GM23248 (cell line): ENCODE results near the gene APRT. TPM values are rescaled to one million over a fixed set of nuclear protein-coding genes. Genes with fewer than 3 reads are reported as not detected.

ENCODE experiments used
- DNase-seq: peaks from one replicate; pipeline ENCODE4 v3.0.0-alpha.2; 2015
- H2AFZ ChIP-seq: fragments of 200-600 bp; sonication (generic); 2 replicates; pipeline ENCODE4 v1.6.1; 2016; ENCODE audit warnings: antibody characterized with exemption
- H3F3A ChIP-seq: fragments of 200-600 bp; sonication (generic); 2 replicates; pipeline ENCODE4 v1.6.1; 2016; ENCODE audit warnings: mild to moderate bottlenecking, antibody characterized with exemption, mixed run types; ENCODE audit not compliant: insufficient read depth
- H3K27ac ChIP-seq: fragments of 200-600 bp; sonication (generic); 2 replicates; pipeline ENCODE4 v1.5.1; 2016; ENCODE audit warnings: mild to moderate bottlenecking
- H3K27me3 ChIP-seq: fragments of 200-600 bp; sonication (generic); replicated peaks from 2 replicates; pipeline ENCODE4 v1.6.1; 2016; ENCODE audit warnings: mild to moderate bottlenecking; ENCODE audit not compliant: insufficient read depth
- H3K36me3 ChIP-seq: fragments of 200-600 bp; sonication (generic); 2 replicates; pipeline ENCODE4 v1.6.1; 2016; ENCODE audit warnings: low read depth, mild to moderate bottlenecking
- H3K4me1 ChIP-seq: fragments of 200-600 bp; sonication (generic); 2 replicates; pipeline ENCODE4 v1.6.1; 2016; ENCODE audit warnings: mild to moderate bottlenecking; ENCODE audit not compliant: insufficient read depth
- H3K4me2 ChIP-seq: fragments of 200-600 bp; sonication (generic); one replicate; pipeline ENCODE4 v1.6.1; 2016; ENCODE audit warnings: mild to moderate bottlenecking; ENCODE audit not compliant: unreplicated experiment
- H3K4me3 ChIP-seq: fragments of 200-600 bp; sonication (generic); 2 replicates; pipeline ENCODE4 v1.5.1; 2016; ENCODE audit warnings: mild to moderate bottlenecking
- H3K79me2 ChIP-seq: fragments of 200-600 bp; sonication (generic); 2 replicates; pipeline ENCODE4 v1.6.1; 2016; ENCODE audit warnings: mild to moderate bottlenecking; ENCODE audit not compliant: insufficient read depth
- H3K9ac ChIP-seq: fragments of 200-600 bp; sonication (generic); 2 replicates; pipeline ENCODE4 v1.6.1; 2016; ENCODE audit warnings: mild to moderate bottlenecking
- H3K9me2 ChIP-seq: fragments of 200-600 bp; sonication (generic); 2 replicates; pipeline ENCODE4 v1.6.1; 2016; ENCODE audit warnings: mixed run types, mild to moderate bottlenecking, moderate library complexity; ENCODE audit not compliant: insufficient read depth
- H3K9me3 ChIP-seq: fragments of 200-600 bp; sonication (generic); one replicate; pipeline ENCODE4 v1.6.1; 2017; ENCODE audit warnings: low read depth
- H4K20me1 ChIP-seq: fragments of 200-600 bp; sonication (generic); 2 replicates; pipeline ENCODE4 v1.6.0; 2016; ENCODE audit not compliant: insufficient read depth
- EZH2 ChIP-seq: fragments of 200-600 bp; sonication (generic); IDR thresholded peaks from 2 replicates; pipeline ENCODE4 v1.6.1; 2018; ENCODE audit warnings: antibody characterized with exemption, mild to moderate bottlenecking; ENCODE audit not compliant: insufficient read depth, poor library complexity, severe bottlenecking
- EZH2phosphoT487 ChIP-seq: fragments of 200-600 bp; sonication (generic); IDR thresholded peaks from 2 replicates; pipeline ENCODE4 v1.6.1; 2018; ENCODE audit warnings: antibody characterized with exemption, moderate library complexity, mild to moderate bottlenecking, low read depth; ENCODE audit not compliant: insufficient read depth
- WGBS, 2 experiments: methylation state at CpG; one replicate each; pipeline ENCODE4 v1.1.6; 2015 to 2017; ENCODE audit warnings: low lambda C conversion rate in 2 of 2, low coverage in 1 of 2; ENCODE audit errors: missing lambda C conversion rate in 2 of 2; 5-methylcytosine and 5-hydroxymethylcytosine counted together
- in situ Hi-C: fragments of 300-500 bp; cut with MboI; formaldehyde crosslinking; loops from 2 replicates; pipeline ENCODE4 v1.15.0; 2020
- polyA plus RNA-seq: library from polyadenylated mRNA; unstranded; fragments of >200 nt; fragmentation: Nextera tagmentation; extraction: Ambion mirVana; gene quantifications from 2 replicates; pipeline ENCODE4 v1.2.1, GENCODE V29; 2016
- total RNA-seq: library from RNA; depleted of rRNA; stranded (reverse); fragments of >200 nt; shearing (Covaris generic); gene quantifications from 2 replicates; pipeline ENCODE4 v1.2.3, GENCODE V29; 2014; rRNA removed

The APRT gene
- total and polyA plus RNA-seq, 2 experiments from 2014 or later: 150 to 224 TPM

DNA sequence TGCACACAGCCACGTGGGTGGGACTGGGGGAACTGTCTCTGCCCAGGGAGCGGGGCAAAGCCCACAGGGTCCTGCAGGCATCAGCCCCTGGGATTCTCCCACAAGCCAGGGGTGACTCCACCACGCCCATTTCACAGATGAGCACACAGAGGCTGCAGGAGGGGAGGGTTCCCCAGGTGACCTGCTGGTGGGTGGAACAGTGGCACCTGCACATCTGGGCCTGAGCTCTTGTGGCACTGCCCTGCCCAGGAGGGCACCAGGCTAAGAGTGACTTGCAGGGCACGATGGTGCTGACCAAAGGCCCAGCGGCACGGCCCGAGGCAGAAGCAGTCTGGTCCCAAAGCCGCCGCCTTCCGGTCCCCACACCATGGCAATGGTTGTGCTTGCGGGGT lies 50.6 kb downstream of the APRT start:
- H3K9ac ChIP-seq: no peak overlapping the region
- peaks cover 12% of the 10 kb centered on the region for H4K20me1 ChIP-seq
- no peaks in the 10 kb centered on the region for H3F3A ChIP-seq
- H3K36me3 ChIP-seq: no peaks in the 10 kb centered on the region; the same call in 1 of the 2 replicates
- no peaks in the 10 kb centered on the region for H3K9me2 ChIP-seq
- H3K79me2 ChIP-seq: peaks cover 100% of the 10 kb centered on the region
- no peak overlapping the region for H2AFZ ChIP-seq
- no peak overlapping the region for H3K4me2 ChIP-seq
- H3K27me3 ChIP-seq: no peaks in the 10 kb centered on the region
- in situ Hi-C loops: no loop called here
- TF ChIP-seq EZH2phosphoT487 (no peak), EZH2 (no peak)
- H3K27ac ChIP-seq: no peak overlapping the region
- no peaks in the 10 kb centered on the region; the same call in 1 of the 2 replicates for H3K4me1 ChIP-seq
- 92 to 94% methylated on average over 11 of the region's 11 CpGs for WGBS, 2 experiments
- H3K9me3 ChIP-seq: no peaks in the 10 kb centered on the region
- H3K4me3 ChIP-seq: no peak overlapping the region
- no peak for DNase-seq

DNA sequence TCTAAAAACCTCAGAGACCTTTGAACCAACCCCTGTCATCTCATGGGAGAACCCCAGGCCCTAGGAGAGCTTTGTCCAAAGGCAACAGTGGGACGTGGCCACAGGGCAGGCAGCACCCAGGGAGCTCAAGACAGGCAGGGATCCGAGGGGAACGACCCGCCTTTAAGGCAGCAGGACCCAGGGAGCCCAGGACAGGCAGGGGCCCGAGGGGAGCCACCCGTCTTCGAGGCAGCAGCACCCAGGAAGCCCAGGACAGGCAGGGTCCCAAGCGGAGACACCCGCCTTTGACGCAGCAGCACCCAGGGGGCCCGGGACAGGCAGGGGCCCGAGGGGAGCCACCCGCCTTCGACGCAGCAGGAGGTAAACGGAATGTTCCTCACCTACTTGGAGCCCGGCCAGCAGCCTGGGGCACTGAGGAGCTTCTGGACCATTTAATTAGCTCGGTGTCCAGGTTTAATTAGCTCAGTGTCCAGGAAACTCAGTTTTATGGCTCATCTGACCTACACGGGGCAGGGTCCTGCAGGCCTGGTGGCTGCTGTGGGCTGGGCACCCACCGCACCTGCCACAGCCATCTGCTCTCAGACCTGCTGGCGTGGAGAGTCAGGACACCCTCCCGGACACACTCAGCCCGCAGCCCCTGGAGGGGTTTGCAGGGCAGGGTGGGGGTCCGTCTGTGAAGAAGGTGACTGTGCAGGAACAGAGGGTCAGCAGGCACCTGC lies 51.1 kb downstream of the APRT start:
- WGBS, 2 experiments: 92 to 95% methylated on average over 24 of the region's 24 CpGs
- no peaks in the 10 kb centered on the region; the same call in 1 of the 2 replicates for H3K36me3 ChIP-seq
- no peak overlapping the region for H3K27ac ChIP-seq
- H3K9ac ChIP-seq: no peak overlapping the region
- H3K4me3 ChIP-seq: no peak overlapping the region
- no peaks in the 10 kb centered on the region for H3K9me3 ChIP-seq
- no peak for DNase-seq
- H3K4me1 ChIP-seq: peaks cover 3% of the 10 kb centered on the region
- in situ Hi-C loops: no loop called here
- H2AFZ ChIP-seq: no peak overlapping the region
- TF ChIP-seq EZH2 (no peak), EZH2phosphoT487 (no peak)
- H3K27me3 ChIP-seq: no peaks in the 10 kb centered on the region
- no peak overlapping the region for H3K4me2 ChIP-seq
- no peaks in the 10 kb centered on the region for H3F3A ChIP-seq
- no peaks in the 10 kb centered on the region for H3K9me2 ChIP-seq
- peaks cover 100% of the 10 kb centered on the region for H3K79me2 ChIP-seq
- peaks cover 12% of the 10 kb centered on the region for H4K20me1 ChIP-seq

GRCh38 chr16:88759976-88760350 lies 51.8 kb downstream of the APRT start:
- H3K4me2 ChIP-seq: no peak overlapping the region
- no peak overlapping the region for H2AFZ ChIP-seq
- H3K9me2 ChIP-seq: no peaks in the 10 kb centered on the region
- TF ChIP-seq EZH2 (no peak), EZH2phosphoT487 (no peak)
- no peaks in the 10 kb centered on the region for H3K27me3 ChIP-seq
- H4K20me1 ChIP-seq: peaks cover 12% of the 10 kb centered on the region
- WGBS, 2 experiments: 97 to 98% methylated on average over 16 to 22 of the region's 22 CpGs
- H3K4me3 ChIP-seq: no peak overlapping the region
- no peak overlapping the region for H3K27ac ChIP-seq
- H3K9me3 ChIP-seq: no peaks in the 10 kb centered on the region
- H3K79me2 ChIP-seq: peaks cover 100% of the 10 kb centered on the region
- no peaks in the 10 kb centered on the region for H3F3A ChIP-seq
- no peak for DNase-seq
- no peak overlapping the region for H3K9ac ChIP-seq
- in situ Hi-C loops: no loop called here
- peaks cover 8% of the 10 kb centered on the region for H3K4me1 ChIP-seq
- H3K36me3 ChIP-seq: no peaks in the 10 kb centered on the region; the same call in 1 of the 2 replicates

Other genes with a start within 250 kb of the APRT start
- 8.9 and 9.7 TPM in 2 replicates for gene ZC3H18, start 241.5 kb downstream of the APRT start, total RNA-seq
- 23.1 and 24.9 TPM in 2 replicates for gene ZC3H18, start 241.5 kb downstream of the APRT start, polyA plus RNA-seq
- gene IL17C, start 173.4 kb downstream of the APRT start, total RNA-seq: not detected in 2 replicates
- gene IL17C, start 173.4 kb downstream of the APRT start, polyA plus RNA-seq: not detected in 2 replicates
- 332 and 338 TPM in 2 replicates for gene CYBA, start 160.9 kb downstream of the APRT start, total RNA-seq
- 270 and 283 TPM in 2 replicates for gene CYBA, start 160.9 kb downstream of the APRT start, polyA plus RNA-seq
- gene MVD, start 148.8 kb downstream of the APRT start, total RNA-seq: 25.0 and 29.1 TPM in 2 replicates
- gene MVD, start 148.8 kb downstream of the APRT start, polyA plus RNA-seq: 27.4 and 28.6 TPM in 2 replicates
- not detected in 2 replicates for gene SNAI3, start 125.4 kb downstream of the APRT start, total RNA-seq
- gene SNAI3, start 125.4 kb downstream of the APRT start, polyA plus RNA-seq: 0.35 and 0.71 TPM in 2 replicates
- gene RNF166, start 105.5 kb downstream of the APRT start, total RNA-seq: 13.7 and 14.6 TPM in 2 replicates
- gene RNF166, start 105.5 kb downstream of the APRT start, polyA plus RNA-seq: 8.2 and 8.9 TPM in 2 replicates
- gene CTU2, start 105.4 kb downstream of the APRT start, total RNA-seq: 20.4 and 22.3 TPM in 2 replicates
- gene CTU2, start 105.4 kb downstream of the APRT start, polyA plus RNA-seq: 16.1 and 17.1 TPM in 2 replicates
- gene PIEZO1, start 26.7 kb downstream of the APRT start, total RNA-seq: 223 and 294 TPM in 2 replicates
- gene PIEZO1, start 26.7 kb downstream of the APRT start, polyA plus RNA-seq: 89.7 and 95.3 TPM in 2 replicates
- 11.3 and 14.2 TPM in 2 replicates for gene CDT1, start 8.1 kb downstream of the APRT start, total RNA-seq
- gene CDT1, start 8.1 kb downstream of the APRT start, polyA plus RNA-seq: 5.4 and 5.9 TPM in 2 replicates
- gene GALNS, start 45.0 kb upstream of the APRT start, total RNA-seq: 21.5 and 24.0 TPM in 2 replicates
- 38.8 and 39.0 TPM in 2 replicates for gene GALNS, start 45.0 kb upstream of the APRT start, polyA plus RNA-seq
- 18.7 and 20.4 TPM in 2 replicates for gene TRAPPC2L, start 45.2 kb upstream of the APRT start, total RNA-seq
- gene TRAPPC2L, start 45.2 kb upstream of the APRT start, polyA plus RNA-seq: 83.2 and 90.9 TPM in 2 replicates
- not detected in 2 replicates for gene PABPN1L, start 54.7 kb upstream of the APRT start, total RNA-seq
- not detected in 2 replicates for gene PABPN1L, start 54.7 kb upstream of the APRT start, polyA plus RNA-seq
- not detected in 2 replicates for gene CBFA2T3, start 165.3 kb upstream of the APRT start, total RNA-seq
- gene CBFA2T3, start 165.3 kb upstream of the APRT start, polyA plus RNA-seq: 0.08 TPM in 1 of 2 replicates, not detected in the other